C1 segment of cervical spinal cord (tissue), 14 donors: ENCODE data around the gene RPS6KA2.
"Not testable (repeated sequence)": the region's sequence is repeated elsewhere in the genome, so short reads cannot be mapped to it uniquely, and the experiment has no call there.

ENCODE experiments used
- DNase-seq, 14 donors: peaks; one replicate each; lab custom pipeline; 2025; lab: John Stamatoyannopoulos, UW

Gene RPS6KA2

GRCh38 chr6:166595061-166595780 is 31.8 kb downstream of the RPS6KA2 start:
- no peak for DNase-seq

DNA sequence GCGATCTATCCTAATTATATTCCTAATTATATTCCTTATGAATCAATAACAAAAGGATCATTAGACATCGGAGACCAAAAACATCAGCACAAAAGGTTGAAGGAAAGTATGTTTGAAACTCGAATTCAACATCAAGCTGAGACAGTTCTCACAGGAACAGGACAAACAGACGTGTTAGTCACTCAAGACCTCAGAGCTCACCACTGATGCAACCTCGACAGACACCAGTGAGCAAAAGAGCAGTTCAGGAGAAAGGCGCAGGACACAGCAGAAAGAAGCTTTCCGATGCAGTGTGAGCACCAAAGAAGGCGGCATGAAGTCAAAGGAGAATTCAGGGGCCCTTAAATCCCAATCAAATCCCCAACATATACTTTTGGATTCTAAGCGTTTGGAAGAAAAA is 34.2 kb downstream of the RPS6KA2 start:
- DNase-seq, result no peak

GRCh38 chr6:166591961-166592520 is 35.0 kb downstream of the RPS6KA2 start:
- DNase-seq, result no peak

DNA sequence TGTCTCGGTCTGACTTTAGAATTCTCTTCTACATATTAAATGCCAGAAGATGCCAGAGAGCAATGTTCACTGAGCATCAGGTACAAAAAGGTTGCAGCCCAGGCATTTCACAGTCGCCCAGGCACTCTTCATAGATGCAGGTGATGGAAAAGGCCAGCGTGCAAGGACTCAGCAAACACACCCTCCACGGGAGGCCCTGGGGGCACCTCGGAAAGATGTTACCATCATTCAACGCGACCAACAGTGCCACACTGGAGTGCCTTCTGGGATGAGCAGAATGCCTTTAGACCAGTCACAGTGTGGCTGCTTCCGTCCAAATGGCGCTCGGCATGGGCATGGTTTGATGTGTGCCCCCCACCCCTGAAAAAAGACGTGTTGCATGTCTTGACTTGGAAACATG is 36.0 kb downstream of the RPS6KA2 start:
- DNase-seq, result no peak

DNA sequence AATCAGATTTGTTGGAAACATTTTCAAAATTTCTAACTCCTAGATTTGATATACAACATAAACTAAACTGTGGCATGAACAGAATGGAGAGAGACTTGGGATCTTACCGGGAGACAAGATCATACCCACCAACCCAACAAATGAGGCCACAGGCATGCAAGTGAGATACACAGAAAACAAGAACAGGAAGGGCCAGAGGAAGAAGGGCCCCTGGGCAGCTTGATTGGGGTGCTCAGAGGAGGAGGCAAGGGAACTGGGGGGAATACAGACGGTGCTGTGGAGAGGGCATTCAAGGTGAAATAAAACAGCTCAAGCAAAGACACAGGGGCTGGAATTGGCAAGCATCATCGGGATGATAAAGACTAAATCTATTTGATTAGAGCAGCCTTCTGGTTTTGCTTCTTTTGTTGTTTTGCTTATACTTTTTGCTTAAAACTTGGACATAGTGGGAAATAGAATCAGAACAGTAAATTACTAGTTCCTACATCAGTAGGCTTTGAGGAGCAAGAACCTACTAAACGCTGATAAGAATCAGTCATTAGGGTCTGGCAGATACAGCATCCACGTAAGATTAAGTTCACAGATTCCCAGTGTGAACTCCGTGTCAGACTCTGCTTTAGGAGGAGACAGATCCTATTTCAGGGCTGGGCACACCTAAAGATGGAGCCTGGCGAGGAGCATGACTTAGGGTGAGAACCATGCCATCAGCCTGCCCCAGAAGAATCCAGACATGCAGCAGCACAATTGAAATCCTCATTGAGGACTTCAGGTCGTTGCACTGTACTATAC is 37.1 kb downstream of the RPS6KA2 start:
- no peak for DNase-seq

- DNase-seq, result no peak
Measured at GRCh38 chr6:166589337-166589731, 37.7 kb downstream of the RPS6KA2 start.

DNA sequence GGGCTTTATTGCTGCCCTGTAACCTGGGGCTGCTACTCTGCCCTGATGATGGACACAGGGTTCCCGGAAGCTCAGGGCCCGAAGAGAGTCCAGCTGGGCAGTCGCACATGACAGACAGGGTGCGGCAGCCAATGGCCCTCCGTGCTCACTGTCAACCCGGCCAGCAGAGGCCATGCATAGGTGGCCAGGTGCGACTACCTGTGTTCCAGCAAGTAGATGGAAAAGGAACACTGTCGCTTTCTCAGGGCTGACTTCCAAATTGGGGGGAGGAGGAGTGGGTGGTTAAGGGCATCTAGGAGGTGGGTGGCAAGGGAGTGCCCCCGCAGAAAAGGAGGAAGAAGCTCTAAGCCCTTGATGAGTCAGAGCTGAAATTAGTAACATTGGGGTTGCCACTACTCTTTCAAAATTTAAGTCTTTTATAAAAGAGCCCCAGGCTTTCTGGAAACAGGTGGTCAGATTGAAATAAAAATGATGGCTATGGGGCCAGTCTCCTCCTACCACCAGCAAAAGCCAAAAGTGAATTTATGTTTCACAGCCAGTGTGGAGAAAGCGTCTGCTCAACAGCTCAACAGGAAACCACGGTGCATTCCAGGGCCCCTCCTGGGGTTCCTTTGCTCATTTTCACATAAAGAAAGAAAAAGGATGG is 38.2 kb downstream of the RPS6KA2 start:
- DNase-seq, result peak in 2 of 14 donors; percentile 21 to 80

- DNase-seq, result no peak
Measured at GRCh38 chr6:166587631-166588413, 39.2 kb downstream of the RPS6KA2 start.

DNA sequence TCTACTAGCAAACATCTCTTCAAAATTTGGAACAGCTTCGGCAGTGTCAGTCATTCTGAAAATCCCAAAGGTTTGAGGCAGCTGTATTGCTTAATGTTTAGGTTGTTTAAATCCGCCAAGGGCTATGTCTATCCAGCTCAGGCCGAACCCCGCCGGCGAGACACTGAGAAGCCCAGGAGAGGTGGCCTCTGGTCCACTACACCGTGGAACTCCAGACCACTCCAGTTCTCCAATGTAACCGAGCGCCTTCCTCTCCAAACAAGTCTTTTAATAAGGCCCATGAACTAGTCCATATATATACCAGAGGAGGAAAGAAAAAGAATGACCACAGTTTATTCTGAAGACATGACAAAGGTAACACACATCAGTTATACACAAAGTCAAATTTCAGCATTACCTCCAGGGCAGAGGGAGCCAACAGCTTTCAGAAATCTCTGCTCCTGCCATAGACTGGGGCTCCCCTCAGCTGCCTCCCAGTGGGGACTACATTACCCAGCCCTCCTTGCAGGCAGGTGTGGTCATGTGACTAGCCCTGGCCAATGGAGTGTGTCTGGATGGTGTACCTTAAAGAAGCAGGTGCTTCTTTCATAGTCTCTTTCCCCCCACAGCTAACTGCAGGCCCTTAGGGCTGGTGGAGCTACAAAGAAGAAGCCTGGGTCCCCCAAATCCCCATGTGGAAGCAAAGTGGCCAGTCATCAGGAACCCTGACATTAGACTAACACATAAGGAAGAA is 40.5 kb downstream of the RPS6KA2 start, which contains the start of gene RAMACL:
Gene RAMACL, minus strand, starts transcription at position 255 of the 733 bp plus-strand sequence. Its CDS starts 201 bp downstream, at position 54.
- DNase-seq, result peak in 1 of 14 donors; percentile 83

- no peak for DNase-seq
Measured at GRCh38 chr6:166584853-166585429, 42.1 kb downstream of the RPS6KA2 start.

GRCh38 chr6:166584155-166584554 is 42.9 kb downstream of the RPS6KA2 start:
- DNase-seq, result no peak

DNA sequence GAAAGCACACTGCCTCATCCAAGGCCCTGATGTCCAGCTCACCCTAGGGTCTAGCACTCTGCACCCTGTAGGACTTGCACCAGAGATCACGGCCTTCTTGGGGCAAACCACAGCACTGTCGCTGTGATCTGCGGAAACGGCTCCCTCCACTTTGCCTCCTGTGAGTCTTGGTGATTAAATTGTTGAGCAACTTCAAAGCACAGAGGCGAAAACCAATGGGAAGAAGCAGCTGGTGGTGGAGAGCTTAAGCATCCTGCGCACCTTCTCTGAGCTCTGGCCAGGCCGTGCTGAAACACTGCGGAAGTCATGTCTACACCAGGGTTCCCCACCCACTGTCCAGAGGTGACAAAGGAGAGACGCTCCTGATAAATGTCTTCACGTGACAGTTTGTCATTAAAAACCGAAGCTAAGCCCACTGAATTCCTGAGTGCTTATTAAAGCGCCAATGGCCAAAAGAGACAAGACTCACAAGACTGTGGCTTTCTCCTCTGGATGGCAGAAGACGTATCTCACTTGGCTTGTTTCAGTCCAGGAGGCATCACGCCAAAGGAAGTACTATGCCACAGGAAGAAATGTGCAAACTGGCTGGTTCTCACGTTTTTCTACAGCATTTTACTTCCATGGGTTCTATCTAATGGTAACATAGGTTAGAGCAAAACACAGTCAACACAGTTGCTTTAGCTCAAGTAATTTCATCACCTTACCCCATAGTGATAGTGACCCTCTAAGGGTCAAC is 43.7 kb downstream of the RPS6KA2 start:
- DNase-seq, result no peak

DNA sequence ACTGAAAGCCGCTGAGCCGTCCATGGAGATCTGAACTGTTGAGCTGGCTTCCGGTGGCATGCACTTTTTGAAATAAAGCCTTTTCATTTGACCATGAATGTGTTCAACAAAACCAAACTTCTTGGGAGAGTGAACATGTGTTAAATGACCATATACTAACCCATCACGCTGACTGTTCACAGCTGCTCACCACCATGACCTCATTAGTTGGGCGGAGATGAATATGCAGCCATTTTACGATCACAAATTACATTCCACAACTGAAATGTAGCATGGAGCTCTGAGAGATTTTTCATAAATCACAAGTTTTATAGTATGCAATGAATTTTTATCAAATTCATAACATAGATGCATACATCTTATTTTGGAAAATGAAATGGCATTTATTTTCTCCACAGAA is 44.8 kb downstream of the RPS6KA2 start:
- no peak for DNase-seq

GRCh38 chr6:166581801-166582200 is 45.2 kb downstream of the RPS6KA2 start:
- DNase-seq, result not testable (repeated sequence)

GRCh38 chr6:166581091-166581511 is 46.0 kb downstream of the RPS6KA2 start:
- no peak for DNase-seq

DNA sequence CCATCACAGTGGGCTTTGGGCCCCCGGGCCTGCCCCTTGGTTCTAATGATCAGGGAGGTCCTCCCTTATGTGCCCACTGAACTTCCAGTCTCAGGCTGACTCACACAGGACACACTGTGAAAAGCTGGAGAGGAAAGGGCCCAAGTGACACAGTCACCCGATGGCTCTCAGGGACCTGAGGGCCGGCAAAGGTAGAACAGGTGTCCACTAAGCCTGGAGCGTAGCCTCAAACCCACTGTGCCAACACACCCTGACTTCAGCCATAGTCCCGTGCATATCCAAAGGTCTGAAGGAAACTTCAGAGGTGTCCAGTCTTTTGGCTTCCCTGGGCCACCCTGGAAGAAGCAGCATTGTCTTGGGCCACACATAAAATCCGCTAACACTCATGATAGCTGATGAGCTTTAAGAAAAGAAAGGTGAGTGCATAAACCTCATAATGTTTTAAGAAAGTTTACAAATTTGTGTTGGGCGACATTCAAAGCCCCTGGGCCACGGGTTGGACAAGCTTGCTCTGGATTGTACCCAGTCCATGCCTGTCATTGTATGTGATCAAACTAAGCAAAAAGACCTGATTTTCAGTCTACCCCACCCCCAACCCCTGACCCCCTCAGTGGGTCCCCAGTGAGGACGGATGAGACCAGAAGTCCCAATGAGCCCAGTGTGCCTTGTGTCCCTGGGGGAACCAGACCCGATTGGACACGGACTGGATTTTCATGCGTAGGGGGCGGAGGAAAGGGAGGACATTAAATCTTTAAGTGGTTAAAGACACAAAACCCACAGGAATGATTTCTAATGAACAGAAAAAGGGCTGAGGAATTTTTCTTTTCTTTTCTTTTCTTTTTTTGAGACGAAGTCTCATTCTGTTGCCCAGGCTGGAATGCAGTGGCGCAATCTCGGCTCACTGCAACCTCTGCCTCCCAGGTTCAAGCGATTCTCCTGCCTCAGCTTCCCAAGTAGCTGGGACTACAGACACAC is 46.7 kb downstream of the RPS6KA2 start:
- DNase-seq, result no peak

- peak in 1 of 14 donors; percentile 88 for DNase-seq
Measured at GRCh38 chr6:166579237-166579850, 47.7 kb downstream of the RPS6KA2 start.
